Measurements from ENCODE around the gene TBC1D22A.

TBC1D22A gene

GRCh38 chr22:46863794-46864193, 101.3 kb downstream of the TBC1D22A start:
- no peak for DNase-seq

DNA sequence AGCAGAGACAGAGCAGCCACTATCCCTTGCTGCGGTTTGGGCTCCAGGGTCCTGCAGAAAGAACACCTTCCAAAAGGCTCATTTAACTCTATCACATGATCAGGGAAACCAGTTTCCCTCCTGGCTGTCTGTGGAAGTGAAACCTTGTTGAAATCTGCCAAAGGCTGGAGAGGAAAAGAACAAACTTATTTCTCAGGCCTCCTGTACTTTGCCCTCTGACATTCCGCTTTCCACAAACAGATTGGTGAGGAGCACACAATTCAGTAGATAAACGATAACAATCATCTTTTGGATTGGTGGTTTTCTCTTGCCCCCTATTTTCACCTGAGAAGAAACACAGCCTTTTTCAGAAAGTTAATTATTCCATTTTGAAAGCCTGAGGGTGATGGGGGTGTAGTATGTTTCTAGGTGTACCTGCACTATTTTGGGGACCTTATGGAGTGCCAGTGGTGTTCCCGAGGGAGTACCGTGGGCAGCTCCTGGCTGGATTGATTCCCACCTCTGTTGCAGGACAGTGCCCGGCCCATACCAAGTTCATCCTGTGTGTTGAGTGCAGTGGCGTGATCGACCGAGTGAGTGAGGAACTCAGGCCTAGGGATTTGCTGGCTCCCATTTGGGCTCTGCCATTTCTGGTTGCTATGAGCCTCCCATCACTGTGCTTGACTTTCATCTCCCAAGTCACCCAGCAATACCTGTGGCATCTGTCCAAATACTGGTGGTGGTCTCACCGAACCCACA, 102.0 kb downstream of the TBC1D22A start:
- DNase-seq, result no peak

GRCh38 chr22:46865052-46865434, 102.6 kb downstream of the TBC1D22A start:
- DNase-seq, result no peak

DNA sequence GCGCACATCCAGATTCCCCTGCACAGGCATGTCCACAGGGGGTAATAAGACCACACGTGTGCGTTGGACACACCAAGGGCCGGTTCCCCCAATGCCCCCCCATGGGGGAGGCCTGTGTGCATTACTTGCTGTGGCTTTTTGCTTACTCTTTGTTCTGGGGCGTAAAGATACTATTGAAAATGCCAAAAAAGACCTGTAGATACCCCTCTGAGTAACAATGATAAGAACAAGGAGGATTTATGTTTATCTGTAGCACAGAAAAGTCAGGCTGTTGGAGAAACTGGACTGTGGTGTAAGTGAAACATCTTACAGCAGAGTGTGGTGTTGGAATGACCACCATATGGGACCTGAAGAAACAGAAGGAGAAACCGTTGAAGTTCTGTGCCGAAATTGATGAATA, 103.2 kb downstream of the TBC1D22A start:
- no peak for DNase-seq

DNA sequence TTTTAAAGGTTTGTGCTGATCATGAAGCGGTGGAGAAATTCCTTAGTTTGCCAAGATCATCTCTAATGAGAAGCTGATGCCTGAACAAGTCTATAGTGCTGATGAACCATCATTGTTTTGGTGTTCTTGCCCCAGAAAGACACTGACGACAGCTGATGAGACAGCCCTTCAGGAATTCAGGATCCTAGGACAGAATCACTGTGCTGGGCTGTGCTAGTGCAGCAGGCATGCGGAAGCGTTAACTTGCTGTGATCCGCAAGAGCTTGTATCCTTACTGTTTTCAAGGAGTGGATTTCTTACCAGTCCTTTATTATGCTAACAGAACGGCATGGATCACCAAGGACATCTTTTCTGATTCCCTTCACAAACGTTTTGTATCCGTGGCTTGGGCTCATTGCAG, 104.1 kb downstream of the TBC1D22A start:
- DNase-seq, result no peak

- no peak for DNase-seq
Measured at GRCh38 chr22:46867106-46867505, 104.7 kb downstream of the TBC1D22A start.

DNA sequence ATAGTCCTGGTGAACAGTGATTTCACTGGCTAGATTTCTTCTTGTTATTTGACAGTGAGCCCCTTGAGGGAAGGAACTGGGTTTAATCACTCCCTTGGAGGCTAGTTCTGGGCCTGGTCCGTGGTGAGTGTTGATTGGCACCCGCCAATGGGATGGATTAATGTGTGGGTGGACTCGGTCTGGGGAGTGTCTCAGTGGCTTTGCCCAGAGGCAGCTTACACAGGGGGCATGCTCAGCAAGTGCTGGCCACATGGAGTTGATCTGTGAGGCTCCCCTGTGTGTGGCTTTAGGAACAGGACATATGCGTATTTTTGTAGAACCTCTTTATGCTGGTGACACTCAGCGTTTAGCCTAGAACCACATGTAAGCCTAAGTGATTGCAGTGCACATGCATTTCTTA, 106.9 kb downstream of the TBC1D22A start:
- DNase-seq, result no peak

DNA sequence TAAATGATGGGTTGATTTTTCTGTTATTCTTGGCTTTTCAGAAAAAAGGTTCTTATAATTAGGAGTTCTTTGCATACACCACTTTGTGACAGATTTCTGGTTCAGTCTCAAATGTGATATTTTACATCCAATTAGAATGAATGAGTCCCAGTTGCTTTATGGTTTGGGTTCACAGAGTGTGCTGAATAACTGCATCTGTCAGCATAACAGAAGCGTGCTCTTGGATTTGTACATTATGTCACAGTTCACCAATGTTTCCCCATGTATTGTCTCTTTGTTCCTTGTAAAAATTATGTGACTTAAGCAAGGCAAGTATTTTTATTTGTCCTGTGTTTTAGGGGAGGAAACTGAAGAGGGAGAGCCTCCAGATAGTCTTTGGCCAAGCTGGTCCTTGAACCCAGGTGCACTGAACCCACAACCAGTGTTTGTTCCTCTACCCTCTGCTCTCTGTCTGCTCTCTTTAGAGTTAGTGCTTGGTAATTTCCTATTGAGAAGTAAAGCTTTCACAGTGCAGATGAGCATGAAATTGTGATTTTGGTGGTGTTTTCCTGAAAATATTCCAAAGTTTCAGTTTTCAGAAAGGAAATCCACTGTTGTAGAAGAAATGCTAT, 107.5 kb downstream of the TBC1D22A start:
- no peak for DNase-seq

DNA sequence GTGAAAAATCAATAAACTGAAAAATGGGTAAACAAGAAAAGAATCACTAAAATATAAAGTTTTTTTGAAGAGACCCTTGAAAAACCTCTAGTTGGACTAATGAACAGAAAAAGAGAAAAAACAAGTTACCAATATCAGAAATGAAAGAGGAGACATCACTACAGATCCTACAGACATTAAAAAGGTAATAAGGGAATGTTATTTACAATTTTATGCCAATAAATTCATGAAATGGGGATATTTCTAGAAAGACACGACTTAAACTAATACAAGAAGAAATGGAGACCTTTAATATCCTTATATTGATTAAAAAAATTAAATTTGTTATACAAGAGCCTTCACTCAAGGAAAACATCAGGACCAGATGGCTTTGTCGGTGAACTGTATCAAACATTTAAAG, 109.4 kb downstream of the TBC1D22A start:
- DNase-seq, result no peak

GRCh38 chr22:46875089-46875488, 112.6 kb downstream of the TBC1D22A start:
- no peak for DNase-seq

DNA sequence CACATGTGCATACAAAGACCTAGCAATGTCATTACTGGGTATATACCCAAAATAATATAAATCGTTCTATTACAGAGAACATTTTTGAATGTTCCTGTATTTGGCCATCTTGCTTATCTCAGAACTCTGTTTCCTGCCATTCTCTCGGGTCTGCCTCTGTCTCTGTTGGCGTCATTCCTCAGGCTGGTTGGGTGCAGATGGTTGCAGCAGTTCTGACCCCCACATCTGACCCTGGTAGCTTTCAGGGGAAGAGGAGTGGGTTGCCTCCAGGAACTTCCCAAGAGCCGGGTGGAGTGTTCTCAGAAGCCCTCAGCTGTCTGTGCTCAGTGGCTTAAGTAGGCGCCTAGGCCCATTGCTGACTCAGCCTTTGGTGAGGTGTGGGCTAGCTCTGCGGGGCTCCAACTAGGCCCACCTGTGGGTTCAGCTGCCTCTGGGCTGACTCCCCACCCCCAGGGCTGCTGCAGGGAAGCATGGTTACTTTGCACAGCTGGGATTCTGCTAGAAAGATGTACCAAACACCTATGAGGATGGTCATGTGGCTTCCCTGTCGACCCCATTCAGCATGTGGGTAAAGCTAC, 114.0 kb downstream of the TBC1D22A start:
- no peak for DNase-seq

GRCh38 chr22:46878191-46878948, 115.9 kb downstream of the TBC1D22A start:
- no peak for DNase-seq

DNA sequence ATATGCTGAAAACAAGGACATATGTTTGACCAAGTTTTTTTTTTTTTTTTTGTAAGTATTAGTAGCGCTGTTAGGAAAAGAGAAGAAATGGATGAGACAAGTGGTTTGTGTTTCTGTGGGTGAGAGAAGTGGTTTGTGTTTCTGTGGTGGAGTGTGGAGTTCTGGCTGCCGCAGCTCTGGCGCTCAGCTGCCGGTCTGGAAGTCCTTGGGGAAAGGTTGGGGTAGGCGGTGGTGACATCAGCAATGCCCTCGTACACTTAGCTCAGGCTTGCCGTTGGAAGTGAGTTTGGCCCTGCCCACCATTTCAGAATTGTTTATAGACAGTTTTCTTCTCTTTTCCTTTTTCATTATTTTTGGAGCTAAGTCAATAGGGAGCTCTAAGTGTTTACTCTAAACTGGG, 116.6 kb downstream of the TBC1D22A start:
- DNase-seq, result no peak

GRCh38 chr22:46881373-46882118, 119.1 kb downstream of the TBC1D22A start:
- no peak for DNase-seq

GRCh38 chr22:46883092-46883910, 120.9 kb downstream of the TBC1D22A start:
- DNase-seq, result no peak

DNA sequence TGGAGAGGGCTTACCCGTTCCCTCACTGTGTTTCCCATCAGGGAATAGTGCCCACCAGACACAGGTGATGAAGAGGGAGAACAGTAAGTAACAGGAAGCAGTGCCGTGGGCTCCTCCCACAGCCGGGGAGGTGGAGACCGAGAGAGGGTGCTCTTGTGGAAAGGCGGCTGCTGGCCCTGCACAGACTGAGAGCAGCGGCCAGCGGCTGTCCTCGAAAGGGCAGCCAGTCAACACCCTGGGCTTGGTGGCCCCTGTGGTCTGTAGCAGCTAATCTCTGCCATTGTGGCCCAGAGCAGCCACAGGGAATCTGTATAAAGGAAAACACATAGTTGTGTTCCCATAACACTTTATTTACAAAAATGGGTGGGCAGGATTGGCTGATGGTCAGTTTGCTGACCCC, 121.9 kb downstream of the TBC1D22A start:
- no peak for DNase-seq

GRCh38 chr22:46887978-46888377, 125.5 kb downstream of the TBC1D22A start:
- no peak for DNase-seq

GRCh38 chr22:46890819-46891218, 128.4 kb downstream of the TBC1D22A start:
- no peak for DNase-seq

DNA sequence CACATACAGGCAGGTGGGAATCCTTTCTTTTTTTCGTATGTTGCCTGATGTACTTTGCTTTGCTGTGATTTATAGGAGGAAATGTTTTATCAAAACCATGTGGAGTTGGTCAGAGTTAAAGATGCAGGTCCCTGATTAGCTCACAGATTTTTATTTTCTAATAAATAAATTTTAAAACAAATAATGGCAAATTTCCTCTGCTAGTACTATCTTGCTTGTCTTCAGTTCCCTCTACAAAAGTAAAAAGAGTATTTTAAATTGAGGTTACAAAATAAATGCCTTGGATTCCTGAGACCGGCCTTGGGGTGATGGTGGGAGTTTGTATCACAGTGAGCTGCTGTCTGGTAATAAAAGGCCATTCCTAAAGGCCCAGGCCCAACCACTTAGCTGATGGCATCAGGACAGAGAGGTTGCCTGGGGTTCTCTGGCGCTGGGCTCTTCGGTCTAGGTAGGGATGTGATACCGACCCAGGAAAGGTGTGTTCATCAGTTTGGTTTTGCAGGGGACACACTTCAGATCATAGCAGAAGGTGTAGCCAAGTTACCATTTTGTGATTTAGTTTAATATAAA, 129.0 kb downstream of the TBC1D22A start:
- DNase-seq, result no peak

GRCh38 chr22:46892866-46893265, 130.4 kb downstream of the TBC1D22A start:
- no peak for DNase-seq

- no peak for DNase-seq
Measured at GRCh38 chr22:46893281-46894020, 131.0 kb downstream of the TBC1D22A start.
